IMR-90 (cell line): Measurements from ENCODE around the gene LRRC7. TPM values are rescaled to one million over a fixed set of nuclear protein-coding genes. Genes with fewer than 3 reads are reported as not detected.

Source experiments
- ATAC-seq: fragments of 200-7000 bp; cut with Tn5 transposase; 2 replicates; pipeline ENCODE4 v1.9.1; 2020; ENCODE audit warnings: low read depth, mild to moderate bottlenecking, moderate library complexity
- BruUV-seq: library from RNA; stranded (reverse); fragments of 400-500 nt; replicated peaks from 2 replicates; lab custom pipeline; 2021; lab: Mats Ljungman, UMichigan
- CTCF ChIA-PET: fragments of 300-600 bp; formaldehyde crosslinking; extraction: SDS; loops from one replicate; lab custom pipeline; 2021; ENCODE audit warnings: antibody characterized with exemption; lab: Yijun Ruan, JAX
- POLR2A ChIA-PET: fragments of 300-600 bp; sonication (Branson Sonifier 250); formaldehyde crosslinking; loops from one replicate; lab custom pipeline; 2022; ENCODE audit warnings: antibody characterized with exemption; ENCODE audit not compliant: unreplicated experiment; lab: Charles Lee
- DNase-seq: peaks from one replicate; pipeline ENCODE4 v3.0.0; 2013
- H2AFZ ChIP-seq: replicated peaks from 2 replicates; pipeline ENCODE3; 2013; ENCODE audit warnings: low read length, mild to moderate bottlenecking; ENCODE audit not compliant: poor library complexity
- H2AK5ac ChIP-seq: 2 replicates; pipeline ENCODE4 v1.6.1; 2013; ENCODE audit warnings: low read depth, low read length, inconsistent platforms
- H2AK9ac ChIP-seq: replicated peaks from 2 replicates; pipeline ENCODE3; 2013; ENCODE audit warnings: mild to moderate bottlenecking, low read depth, low read length, moderate library complexity; ENCODE audit not compliant: poor library complexity
- H2BK120ac ChIP-seq: 2 replicates; pipeline ENCODE4 v1.6.1; 2013; ENCODE audit warnings: low read depth, low read length, inconsistent platforms
- H2BK15ac ChIP-seq: 3 replicates; pipeline ENCODE4 v1.6.1; 2013; ENCODE audit warnings: low read depth, low read length, inconsistent platforms
- H2BK20ac ChIP-seq: 2 replicates; pipeline ENCODE4 v1.6.1; 2013; ENCODE audit warnings: low read depth, mild to moderate bottlenecking, inconsistent platforms, low read length, moderate library complexity
- H2BK5ac ChIP-seq: 2 replicates; pipeline ENCODE4 v1.6.1; 2013; ENCODE audit warnings: mild to moderate bottlenecking, low read depth, low read length, inconsistent platforms; ENCODE audit not compliant: poor library complexity, severe bottlenecking
- H3K14ac ChIP-seq: replicated peaks from 2 replicates; pipeline ENCODE4 v1.6.1; 2013; ENCODE audit warnings: low read depth, low read length, inconsistent platforms
- H3K18ac ChIP-seq: 2 replicates; pipeline ENCODE4 v1.6.1; 2013; ENCODE audit warnings: low read depth, low read length, control low read depth
- H3K23ac ChIP-seq: 2 replicates; pipeline ENCODE4 v1.6.1; 2013; ENCODE audit warnings: low read depth, low read length, inconsistent platforms
- H3K27ac ChIP-seq: 2 replicates; pipeline ENCODE4 v1.5.1; 2013; ENCODE audit warnings: mild to moderate bottlenecking, control low read depth, low read length; ENCODE audit not compliant: insufficient read depth
- H3K27me3 ChIP-seq: 2 replicates; pipeline ENCODE4 v1.6.1; 2013; ENCODE audit warnings: low read length; ENCODE audit not compliant: control insufficient read depth, insufficient read depth
- H3K36me3 ChIP-seq: 2 replicates; pipeline ENCODE4 v1.6.1; 2013; ENCODE audit warnings: low read length, mixed read lengths; ENCODE audit not compliant: control insufficient read depth, insufficient read depth
- H3K4ac ChIP-seq: 2 replicates; pipeline ENCODE4 v1.6.1; 2013; ENCODE audit warnings: low read depth, low read length, inconsistent platforms
- H3K4me1 ChIP-seq: 2 replicates; pipeline ENCODE4 v1.6.1; 2013; ENCODE audit warnings: low read length, mixed read lengths; ENCODE audit not compliant: control insufficient read depth, insufficient read depth
- H3K4me2 ChIP-seq: 2 replicates; pipeline ENCODE4 v1.6.1; 2013; ENCODE audit warnings: low read depth, mild to moderate bottlenecking, control low read depth, low read length, moderate library complexity
- H3K4me3 ChIP-seq: 2 replicates; pipeline ENCODE4 v1.5.1; 2013; ENCODE audit warnings: low read depth, mild to moderate bottlenecking, control low read depth, low read length, moderate library complexity; ENCODE audit not compliant: insufficient read depth
- H3K56ac ChIP-seq: 2 replicates; pipeline ENCODE4 v1.6.1; 2013; ENCODE audit warnings: low read length, inconsistent platforms; ENCODE audit not compliant: insufficient read depth; ENCODE audit errors: extremely low read depth
- H3K79me1 ChIP-seq, 2 experiments: 2 replicates each; pipeline ENCODE4 v1.6.1; 2013; ENCODE audit warnings: low read length in 2 of 2, inconsistent platforms in 1 of 2, low read depth in 1 of 2
- H3K9ac ChIP-seq: 2 replicates; pipeline ENCODE4 v1.6.1; 2013; ENCODE audit warnings: low read depth, low read length, control low read depth
- H3K9me1 ChIP-seq: 2 replicates; pipeline ENCODE4 v1.6.1; 2013; ENCODE audit warnings: low read length, inconsistent platforms; ENCODE audit not compliant: insufficient read depth
- H3K9me3 ChIP-seq: 2 replicates; pipeline ENCODE4 v1.6.1; 2013; ENCODE audit warnings: low read length; ENCODE audit not compliant: control insufficient read depth, insufficient read depth
- H4K20me1 ChIP-seq: 2 replicates; pipeline ENCODE4 v1.6.1; 2013; ENCODE audit warnings: low read length, inconsistent platforms; ENCODE audit not compliant: insufficient read depth
- H4K5ac ChIP-seq: 2 replicates; pipeline ENCODE4 v1.6.1; 2013; ENCODE audit warnings: mild to moderate bottlenecking, low read depth, low read length, control low read depth
- H4K8ac ChIP-seq, 2 experiments: 2 replicates each; pipeline ENCODE4 v1.6.1; 2013; ENCODE audit warnings: low read depth in 2 of 2, low read length in 2 of 2, control low read depth in 1 of 2, inconsistent platforms in 1 of 2
- H4K91ac ChIP-seq: 2 replicates; pipeline ENCODE4 v1.6.1; 2013; ENCODE audit warnings: low read depth, low read length, inconsistent platforms; ENCODE audit not compliant: insufficient read depth
- BHLHE40 ChIP-seq: fragments of 150-350 bp; IDR thresholded peaks from 2 replicates; pipeline ENCODE4 v1.6.1; 2016; ENCODE audit warnings: mild to moderate bottlenecking, low read depth, low read length
- CEBPB ChIP-seq: IDR thresholded peaks from 2 replicates; pipeline ENCODE4 v1.6.1; 2012; ENCODE audit warnings: low read depth, low read length, improper control_type of control experiment
- CHD1 ChIP-seq: IDR thresholded peaks from 2 replicates; pipeline ENCODE4 v1.6.1; 2012; ENCODE audit warnings: low read depth, low read length, improper control_type of control experiment
- FOS ChIP-seq: fragments of 150-350 bp; IDR thresholded peaks from 2 replicates; pipeline ENCODE4 v1.6.1; 2016; ENCODE audit warnings: low read depth, low read length
- MAFK ChIP-seq: IDR thresholded peaks from 2 replicates; pipeline ENCODE4 v1.6.1; 2012; ENCODE audit warnings: low read depth, low read length, improper control_type of control experiment
- MAZ ChIP-seq: IDR thresholded peaks from 2 replicates; pipeline ENCODE4 v1.6.1; 2012; ENCODE audit warnings: low read depth, mild to moderate bottlenecking, low read length, improper control_type of control experiment, moderate library complexity, borderline replicate concordance
- MXI1 ChIP-seq: IDR thresholded peaks from 2 replicates; pipeline ENCODE4 v1.6.1; 2012; ENCODE audit warnings: low read depth, mild to moderate bottlenecking, low read length, moderate library complexity, borderline replicate concordance
- NFE2L2 ChIP-seq: fragments of 150-350 bp; IDR thresholded peaks from 2 replicates; pipeline ENCODE4 v1.6.1; 2016; ENCODE audit warnings: low read depth, mild to moderate bottlenecking, low read length
- POLR2A ChIP-seq: IDR thresholded peaks from 2 replicates; pipeline ENCODE4 v1.6.1; 2012; ENCODE audit warnings: mild to moderate bottlenecking, low read depth, low read length
- RAD21 ChIP-seq: IDR thresholded peaks from 2 replicates; pipeline ENCODE4 v1.6.1; 2012; ENCODE audit warnings: low read length, improper control_type of control experiment
- RCOR1 ChIP-seq: IDR thresholded peaks from 2 replicates; pipeline ENCODE4 v1.6.1; 2012; ENCODE audit warnings: mild to moderate bottlenecking, low read length, improper control_type of control experiment; ENCODE audit not compliant: insufficient replicate concordance
- RFX5 ChIP-seq: IDR thresholded peaks from 2 replicates; pipeline ENCODE4 v1.8.0; 2012; ENCODE audit warnings: low read depth, mild to moderate bottlenecking, low read length, moderate library complexity
- SMC3 ChIP-seq: fragments of 150-350 bp; IDR thresholded peaks from 2 replicates; pipeline ENCODE4 v1.6.1; 2016; ENCODE audit warnings: low read depth, mild to moderate bottlenecking, antibody characterized with exemption, low read length, moderate library complexity
- WGBS, 2 experiments: methylation state at CpG; one replicate each; pipeline versions ENCODE4 v1.1.5 to v1.1.7; 2013; ENCODE audit warnings: missing lambda C conversion rate in 2 of 2; ENCODE audit not compliant: insufficient read length in 1 of 2; ENCODE audit errors: extremely low coverage in 2 of 2; 5-methylcytosine and 5-hydroxymethylcytosine counted together
- dilution Hi-C: fragments of 300-500 bp; cut with HindIII; formaldehyde crosslinking; loops from one replicate; pipeline ENCODE4 v1.14.3; 2018; ENCODE audit warnings: low sequenced_read_pairs; ENCODE audit not compliant: unreplicated experiment
- in situ Hi-C: fragments of 300-500 bp; cut with MboI; formaldehyde crosslinking; loops from 3 replicates; pipeline ENCODE4 v1.14.3; 2019; ENCODE audit warnings: low sequenced_read_pairs, inconsistent platforms, mixed read lengths
- intact Hi-C: fragments of 100-400 bp; cut with micrococcal nuclease; formaldehyde crosslinking; loops from 2 replicates; pipeline ENCODE4 v1.10.0; 2022
- polyA plus RNA-seq, 3 experiments: library from polyadenylated mRNA; depleted of rRNA; stranded (reverse); fragments of >200 nt; gene quantifications; 2 replicates each; pipeline ENCODE4 v1.2.3, GENCODE V29; 2012; ENCODE audit warnings: low replicate concordance in 1 of 3
- total RNA-seq: library from RNA; depleted of rRNA; stranded (reverse); fragments of >200 nt; gene quantifications from 2 replicates; pipeline ENCODE4 v1.2.3, GENCODE V29; 2012
- TF ChIP-seq, protein P1 (sequence below): fragments of 150-350 bp; IDR thresholded peaks from 2 replicates; pipeline ENCODE4 v1.6.1; 2017; ENCODE audit warnings: mild to moderate bottlenecking, antibody characterized with exemption, low read length, low read depth
- TF ChIP-seq, protein P2 (sequence below): fragments of 150-350 bp; IDR thresholded peaks from 2 replicates; pipeline ENCODE4 v1.6.1; 2016; ENCODE audit warnings: low read depth, mild to moderate bottlenecking, low read length, moderate library complexity, borderline replicate concordance
- TF ChIP-seq, protein P3 (sequence below): conservative IDR thresholded peaks from 2 replicates; pipeline ENCODE4 v1.5.1; 2012; ENCODE audit warnings: mild to moderate bottlenecking, low read depth, low read length, improper control_type of control experiment

LRRC7 gene
- total and polyA plus RNA-seq, 2 of the 4 experiments (the other 2 are of a cell fraction) = under 0.01 to 0.02 TPM

DNA sequence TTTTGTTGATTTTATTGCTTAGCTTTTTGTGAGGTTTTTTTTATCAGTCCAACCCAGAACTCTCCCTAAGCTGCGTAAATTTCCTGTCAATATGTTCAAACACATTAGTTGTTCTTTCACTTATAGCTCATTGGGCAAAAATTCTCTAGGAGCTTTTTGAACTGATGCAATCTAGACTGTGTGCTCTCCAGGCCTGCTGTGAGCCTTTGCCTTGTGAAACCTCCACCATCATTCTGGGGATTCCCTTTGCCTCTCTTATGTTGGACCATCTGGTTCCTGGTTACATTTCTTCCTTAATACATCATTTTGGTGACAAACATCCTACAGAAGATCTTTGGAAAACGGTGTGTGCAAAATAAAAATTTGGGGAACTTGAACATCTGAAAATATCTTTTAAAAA is 247.2 kb downstream of the LRRC7 start:
- POLR2A ChIA-PET = no interaction called here
- no peaks in the 10 kb centered on the region for H3K4me1 ChIP-seq

More for the DNA sequence above, 247.2 kb downstream of the LRRC7 start:
- H4K91ac ChIP-seq = no peak overlapping the region
- H3K4ac ChIP-seq = no peak overlapping the region
- WGBS, 2 experiments = no CpG with 5 or more reads among the region's 2 CpGs
- no peaks in the 10 kb centered on the region for H3K79me1 ChIP-seq
- no peak overlapping the region for H2AK9ac ChIP-seq
- no peak overlapping the region for H3K27ac ChIP-seq
- no peak overlapping the region for H2AFZ ChIP-seq
- no peaks in the 10 kb centered on the region for H3K9me1 ChIP-seq
- no peaks in the 10 kb centered on the region for H4K20me1 ChIP-seq
- no peaks in the 10 kb centered on the region for H3K36me3 ChIP-seq
- H3K9me3 ChIP-seq = no peaks in the 10 kb centered on the region
- no peak overlapping the region for H2BK120ac ChIP-seq
- H3K9ac ChIP-seq = no peak overlapping the region
- TF ChIP-seq MAZ (no peak), BHLHE40 (no peak), RAD21 (no peak), FOS (no peak), MXI1 (no peak), SMC3 (no peak), NFE2L2 (no peak), RCOR1 (no peak), CHD1 (no peak), CEBPB (no peak), MAFK (no peak), POLR2A (no peak), RFX5 (no peak)
- TF ChIP-seq, protein P1, sequence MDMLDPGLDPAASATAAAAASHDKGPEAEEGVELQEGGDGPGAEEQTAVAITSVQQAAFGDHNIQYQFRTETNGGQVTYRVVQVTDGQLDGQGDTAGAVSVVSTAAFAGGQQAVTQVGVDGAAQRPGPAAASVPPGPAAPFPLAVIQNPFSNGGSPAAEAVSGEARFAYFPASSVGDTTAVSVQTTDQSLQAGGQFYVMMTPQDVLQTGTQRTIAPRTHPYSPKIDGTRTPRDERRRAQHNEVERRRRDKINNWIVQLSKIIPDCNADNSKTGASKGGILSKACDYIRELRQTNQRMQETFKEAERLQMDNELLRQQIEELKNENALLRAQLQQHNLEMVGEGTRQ = no peak
- TF ChIP-seq, protein P2, sequence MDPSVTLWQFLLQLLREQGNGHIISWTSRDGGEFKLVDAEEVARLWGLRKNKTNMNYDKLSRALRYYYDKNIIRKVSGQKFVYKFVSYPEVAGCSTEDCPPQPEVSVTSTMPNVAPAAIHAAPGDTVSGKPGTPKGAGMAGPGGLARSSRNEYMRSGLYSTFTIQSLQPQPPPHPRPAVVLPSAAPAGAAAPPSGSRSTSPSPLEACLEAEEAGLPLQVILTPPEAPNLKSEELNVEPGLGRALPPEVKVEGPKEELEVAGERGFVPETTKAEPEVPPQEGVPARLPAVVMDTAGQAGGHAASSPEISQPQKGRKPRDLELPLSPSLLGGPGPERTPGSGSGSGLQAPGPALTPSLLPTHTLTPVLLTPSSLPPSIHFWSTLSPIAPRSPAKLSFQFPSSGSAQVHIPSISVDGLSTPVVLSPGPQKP = no peak
- TF ChIP-seq, protein P3, sequence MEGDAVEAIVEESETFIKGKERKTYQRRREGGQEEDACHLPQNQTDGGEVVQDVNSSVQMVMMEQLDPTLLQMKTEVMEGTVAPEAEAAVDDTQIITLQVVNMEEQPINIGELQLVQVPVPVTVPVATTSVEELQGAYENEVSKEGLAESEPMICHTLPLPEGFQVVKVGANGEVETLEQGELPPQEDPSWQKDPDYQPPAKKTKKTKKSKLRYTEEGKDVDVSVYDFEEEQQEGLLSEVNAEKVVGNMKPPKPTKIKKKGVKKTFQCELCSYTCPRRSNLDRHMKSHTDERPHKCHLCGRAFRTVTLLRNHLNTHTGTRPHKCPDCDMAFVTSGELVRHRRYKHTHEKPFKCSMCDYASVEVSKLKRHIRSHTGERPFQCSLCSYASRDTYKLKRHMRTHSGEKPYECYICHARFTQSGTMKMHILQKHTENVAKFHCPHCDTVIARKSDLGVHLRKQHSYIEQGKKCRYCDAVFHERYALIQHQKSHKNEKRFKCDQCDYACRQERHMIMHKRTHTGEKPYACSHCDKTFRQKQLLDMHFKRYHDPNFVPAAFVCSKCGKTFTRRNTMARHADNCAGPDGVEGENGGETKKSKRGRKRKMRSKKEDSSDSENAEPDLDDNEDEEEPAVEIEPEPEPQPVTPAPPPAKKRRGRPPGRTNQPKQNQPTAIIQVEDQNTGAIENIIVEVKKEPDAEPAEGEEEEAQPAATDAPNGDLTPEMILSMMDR = no peak
- H2BK15ac ChIP-seq = no peak overlapping the region
- H4K5ac ChIP-seq = no peak overlapping the region
- intact Hi-C loops = no loop called here
- no peak overlapping the region for H3K23ac ChIP-seq
- no peak overlapping the region for H2AK5ac ChIP-seq
- in situ Hi-C loops = no loop called here
- no peak overlapping the region for H2BK20ac ChIP-seq
- H3K4me3 ChIP-seq = no peak overlapping the region
- no TSS peak for BruUV-seq
- DNase-seq (no peak), ATAC-seq (no peak)
- H2BK5ac ChIP-seq = no peak overlapping the region
- no peak overlapping the region for H3K14ac ChIP-seq
- CTCF ChIA-PET = no interaction called here
- no peak overlapping the region for H3K4me2 ChIP-seq
- H3K27me3 ChIP-seq = no peaks in the 10 kb centered on the region
- dilution Hi-C loops = no loop called here
- no peak overlapping the region for H4K8ac ChIP-seq
- no peak overlapping the region for H3K56ac ChIP-seq
- no peak overlapping the region for H3K18ac ChIP-seq
